GM12878 (cell line): ENCODE data around the gene CCR5. TPM values are rescaled to one million over a fixed set of nuclear protein-coding genes. Genes with fewer than 3 reads are reported as not detected.

Experiments
- ATAC-seq: fragments of 200-7000 bp; cut with Tn5 transposase; 3 replicates; pipeline ENCODE4 v1.9.1; 2020; ENCODE audit warnings: mild to moderate bottlenecking, moderate library complexity
- BruUV-seq: library from RNA; stranded (reverse); fragments of 400-500 nt; replicated peaks from 2 replicates; lab custom pipeline; 2021; lab: Mats Ljungman, UMichigan
- CTCF ChIA-PET: fragments of 300-600 bp; sonication (Branson Sonifier 250); formaldehyde crosslinking; extraction: SDS; loops from one replicate; lab custom pipeline; 2021; ENCODE audit warnings: inconsistent platforms; lab: Yijun Ruan, JAX
- POLR2A ChIA-PET: fragments of 350-600 bp; formaldehyde crosslinking; extraction: SDS; loops from one replicate; lab custom pipeline; 2021; ENCODE audit warnings: inconsistent platforms; lab: Charles Lee
- RAD21 ChIA-PET: fragments of 300-600 bp; sonication (Branson Sonifier 250); formaldehyde crosslinking; loops from one replicate; lab custom pipeline; 2023; ENCODE audit warnings: antibody characterized with exemption; ENCODE audit not compliant: unreplicated experiment; lab: Charles Lee
- SMC1A ChIA-PET: fragments of 300-600 bp; sonication (Branson Sonifier 250); formaldehyde crosslinking; loops from one replicate; lab custom pipeline; 2023; ENCODE audit not compliant: unreplicated experiment, uncharacterized antibody; lab: Charles Lee
- DNase-seq: peaks from one replicate; pipeline ENCODE4 v3.0.0-alpha.2; 2011; ENCODE audit warnings: low read depth, low spot score
- FAIRE-seq: peaks from 3 replicates; lab custom pipeline; 2011; peaks lifted over from hg19 to GRCh38; lab: Jason Lieb, UNC
- H2AFZ ChIP-seq: 2 replicates; pipeline ENCODE4 v1.6.0; 2011; ENCODE audit warnings: low read depth, low read length, control low read depth; ENCODE audit not compliant: control insufficient read depth
- H3K27ac ChIP-seq: 2 replicates; pipeline ENCODE4 v1.5.1; 2011; ENCODE audit warnings: control low read depth; ENCODE audit not compliant: control insufficient read depth, insufficient read depth
- H3K27me3 ChIP-seq, 2 experiments: replicated peaks in 1 of 2; 2 replicates each; pipeline versions ENCODE4 v1.6.0 to v1.6.1; 2011; ENCODE audit warnings: low read length in 1 of 2; ENCODE audit not compliant: control insufficient read depth in 2 of 2, insufficient read depth in 2 of 2
- H3K36me3 ChIP-seq, 2 experiments: 2 replicates each; pipeline ENCODE4 v1.5.1; 2011; ENCODE audit warnings: low read length in 1 of 2; ENCODE audit not compliant: control insufficient read depth in 2 of 2, insufficient read depth in 2 of 2
- H3K4me1 ChIP-seq: 2 replicates; pipeline ENCODE4 v1.6.1; 2011; ENCODE audit warnings: mild to moderate bottlenecking, low read length, moderate library complexity, mixed read lengths; ENCODE audit not compliant: control insufficient read depth, insufficient read depth
- H3K4me2 ChIP-seq: 2 replicates; pipeline ENCODE4 v1.6.0; 2011; ENCODE audit warnings: control low read depth; ENCODE audit not compliant: control insufficient read depth, insufficient read depth
- H3K4me3 ChIP-seq: fragments of 200-600 bp; sonication (generic); 2 replicates; pipeline ENCODE4 v1.5.1; 2016
- H3K79me2 ChIP-seq: 2 replicates; pipeline ENCODE4 v1.6.0; 2011; ENCODE audit warnings: low read length; ENCODE audit not compliant: control insufficient read depth, insufficient read depth
- H3K9ac ChIP-seq: 2 replicates; pipeline ENCODE4 v1.8.0; 2011; ENCODE audit warnings: low read length, control low read depth, mixed read lengths; ENCODE audit not compliant: control insufficient read depth, insufficient read depth
- H3K9me3 ChIP-seq: replicated peaks from 3 replicates; pipeline ENCODE4 v1.5.1; 2011; ENCODE audit warnings: mild to moderate bottlenecking, low read length; ENCODE audit not compliant: control insufficient read depth, insufficient read depth
- H4K20me1 ChIP-seq: 2 replicates; pipeline ENCODE4 v1.6.0; 2011; ENCODE audit not compliant: control insufficient read depth, insufficient read depth
- EED ChIP-seq: sonication (generic); IDR thresholded peaks from 2 replicates; pipeline ENCODE4 v1.6.1; 2016; ENCODE audit warnings: antibody characterized with exemption, low read depth
- MLLT1 ChIP-seq: fragments of 450-650 bp; IDR thresholded peaks from 2 replicates; pipeline ENCODE4 v1.6.1; 2016; ENCODE audit warnings: mild to moderate bottlenecking
- NFXL1 ChIP-seq: fragments of 450-650 bp; IDR thresholded peaks from 2 replicates; pipeline ENCODE4 v1.6.1; 2017; ENCODE audit warnings: antibody characterized with exemption, mild to moderate bottlenecking, borderline replicate concordance
- PAX8 ChIP-seq: fragments of 450-650 bp; IDR thresholded peaks from 2 replicates; pipeline ENCODE4 v1.6.1; 2017; ENCODE audit warnings: mild to moderate bottlenecking, moderate library complexity
- RAD21 ChIP-seq: IDR thresholded peaks from 2 replicates; pipeline ENCODE4 v1.6.1; 2011; ENCODE audit warnings: mild to moderate bottlenecking, low read depth, low read length, moderate library complexity; ENCODE audit not compliant: insufficient read depth
- SMARCA5 ChIP-seq: fragments of 450-650 bp; IDR thresholded peaks from 2 replicates; pipeline ENCODE4 v1.6.1; 2017; ENCODE audit warnings: mild to moderate bottlenecking
- SP1 ChIP-seq: IDR thresholded peaks from one replicate; pipeline ENCODE4 v1.6.1; 2011; ENCODE audit warnings: low read depth, low read length
- ZNF24 ChIP-seq: fragments of 450-650 bp; IDR thresholded peaks from 2 replicates; pipeline ENCODE4 v1.6.1; 2017; ENCODE audit warnings: antibody characterized with exemption, mild to moderate bottlenecking
- ZNF592 ChIP-seq: fragments of 450-650 bp; IDR thresholded peaks from 2 replicates; pipeline ENCODE4 v1.6.1; 2017; ENCODE audit warnings: mild to moderate bottlenecking, moderate library complexity
- WGBS: methylation state at CpG from one replicate; pipeline ENCODE4 v1.1.6; 2016; ENCODE audit warnings: low lambda C conversion rate; ENCODE audit not compliant: insufficient replicate concordance, insufficient coverage; ENCODE audit errors: missing lambda C conversion rate; 5-methylcytosine and 5-hydroxymethylcytosine counted together
- in situ Hi-C: fragments of 300-500 bp; cut with MboI; formaldehyde crosslinking; loops from 9 replicates; pipeline ENCODE4 v1.14.3; 2018; ENCODE audit warnings: mixed read lengths
- intact Hi-C: fragments of 100-400 bp; cut with micrococcal nuclease; formaldehyde crosslinking; loops from one replicate; pipeline ENCODE4 v1.14.2; 2022; ENCODE audit not compliant: unreplicated experiment
- polyA plus RNA-seq, 11 experiments: library from polyadenylated mRNA; depleted of rRNA in 4 of 11; unstranded in 6 of 11; stranded (reverse) in 5 of 11; fragments of >200 nt; fragmentation: Nextera tagmentation in 4 of 11; fragmentation: Illumina TruSeq in 1 of 11; extraction: Ambion mirVana in 4 of 11; extraction: Trizol in 1 of 11; gene quantifications; 1 replicate in 1 of 11; 2 replicates in 10 of 11; pipeline versions ENCODE4 v1.2.1 to v1.2.3, GENCODE V29; 2011 to 2016; ENCODE audit warnings: inconsistent platforms in 2 of 11, missing spikeins in 2 of 11, low read depth in 1 of 11
- total RNA-seq, 4 experiments: library from RNA; depleted of rRNA in 3 of 4; stranded (reverse); fragments of >200 nt in 3 of 4; fragmentation: Illumina TruSeq in 1 of 4; extraction: Trizol in 1 of 4; gene quantifications; 2 replicates each; pipeline versions ENCODE4 v1.2.1 to v1.2.3, GENCODE V29; 2013 to 2021

The CCR5 gene
- total and polyA plus RNA-seq, 10 of the 15 experiments (the other 5 are each of a cell fraction or from before 2014, with no cell fraction given): 0.17 to 1.6 (median 0.82) TPM; not detected in 1

GRCh38 chr3:46381625-46382024 is 10.9 kb downstream of the CCR5 start:
- Histone ChIP-seq H3K27me3 (no peaks in the 10 kb centered on the region), H3K4me2 (no peak overlapping the region), H4K20me1 (no peaks in the 10 kb centered on the region), H3K9ac (no peak overlapping the region), H3K79me2 (no peaks in the 10 kb centered on the region), H2AFZ (no peak overlapping the region), H3K4me1 (peaks cover 20% of the 10 kb centered on the region), H3K4me3 (no peak overlapping the region)
- intact Hi-C loops (no loop called here), in situ Hi-C loops (no loop called here)
- ChIA-PET RAD21 (interaction anchor here (0.8 to 1.9 kb wide), 5 partner anchors 13 to 293 kb away, joined by 3 to 5 read pairs (median 4); no protein-coding TSS in a partner anchor), POLR2A (no interaction called here), CTCF (interaction anchor here (1.1 to 21.1 kb wide), 6 partner anchors 10 to 312 kb away, joined by 3 to 714 read pairs (median 4); partner anchors contain the start of gene CCR5)
- DNase-seq: no peak
- no peak for ATAC-seq
- BruUV-seq: no TSS peak
- 89% methylated on average over 3 of the region's 3 CpGs for WGBS
- TF ChIP-seq SP1 (no peak), PAX8 (no peak), NFXL1 (no peak)
- TF ChIP-seq, all 136 proteins: peak for 0
- SMC1A ChIA-PET: interaction anchor here (0.8 to 15.8 kb wide), 3 partner anchors 12 to 296 kb away, joined by 3 to 581 read pairs (median 62); partner anchors contain the start of gene CCR5
- FAIRE-seq: no peak
- Histone ChIP-seq H3K27ac (no peak overlapping the region), H3K36me3 (no peaks in the 10 kb centered on the region), H3K9me3 (no peaks in the 10 kb centered on the region)

GRCh38 chr3:46383211-46383950 is 12.6 kb downstream of the CCR5 start:
- Histone ChIP-seq H3K36me3 (no peaks in the 10 kb centered on the region), H3K9me3 (peaks cover 4% of the 10 kb centered on the region; the same call in 2 of the 3 replicates), H3K27me3 (no peaks in the 10 kb centered on the region), H3K4me2 (peak overlapping the region; percentile 53), H3K79me2 (no peaks in the 10 kb centered on the region), H2AFZ (peak overlapping the region; percentile 13), H3K27ac (peak overlapping the region; percentile 24; the same call in 1 of the 2 replicates), H3K9ac (no peak overlapping the region), H4K20me1 (no peaks in the 10 kb centered on the region), H3K4me1 (peaks cover 20% of the 10 kb centered on the region), H3K4me3 (no peak overlapping the region)
- intact Hi-C loops: no loop called here
- in situ Hi-C loops: no loop called here
- ChIA-PET SMC1A (interaction anchor here (0.8 to 8.6 kb wide), 9 partner anchors 8 to 299 kb away, joined by 3 to 62 read pairs (median 3); partner anchors contain the start of gene CCR5), CTCF (interaction anchor here (0.9 to 21.1 kb wide), 12 partner anchors 9 to 872 kb away, joined by 3 to 714 read pairs (median 6); partner anchors contain the start of gene CCR5), POLR2A (interaction anchor here (0.7 kb wide), 1 partner anchor 286 kb away, joined by 3 read pairs; no protein-coding TSS in a partner anchor), RAD21 (interaction anchor here (1.3 to 3.3 kb wide), 4 partner anchors 11 to 170 kb away, joined by 3 to 18 read pairs (median 6); partner anchors contain the start of gene CCR5)
- 8% methylated on average over 6 of the region's 6 CpGs for WGBS
- ATAC-seq (peak; percentile 28; the same call in 2 of the 3 replicates), FAIRE-seq (no peak), DNase-seq (no peak)
- BruUV-seq: no TSS peak
- no peak for TF ChIP-seq MLLT1
- TF ChIP-seq SMARCA5: no peak
- TF ChIP-seq ZNF592: no peak
- TF ChIP-seq EED: no peak
- no peak for TF ChIP-seq ZNF24
- no peak for TF ChIP-seq RAD21
